ENCODE data around the gene ZCCHC17.

ZCCHC17 gene

DNA sequence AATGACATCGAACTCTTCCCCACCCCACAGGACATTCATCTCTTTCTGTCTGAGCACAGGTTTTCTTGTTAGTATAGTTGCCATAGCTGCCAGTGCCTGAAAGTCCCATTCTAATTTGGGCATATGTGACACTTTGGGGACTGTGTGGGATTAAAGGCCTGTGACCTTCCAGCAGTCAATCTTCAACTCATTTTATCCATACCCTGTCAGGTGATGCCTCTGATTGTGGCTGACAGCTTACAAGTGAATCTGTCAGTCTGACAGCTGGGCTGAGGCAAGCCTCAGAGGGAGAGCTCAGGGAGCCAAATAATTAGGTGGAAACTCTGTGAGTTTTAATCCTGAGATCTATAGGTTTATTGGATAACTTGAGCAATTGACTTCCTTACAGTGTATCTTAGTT, 29.6 kb downstream of the ZCCHC17 start:
- no peaks in the 10 kb centered on the region for H3K9me3 ChIP-seq (ENCODE audit: severe bottlenecking)
- H3K36me3 ChIP-seq: no peaks in the 10 kb centered on the region; the same call in none of the 2 replicates
- TF ChIP-seq, protein P1, sequence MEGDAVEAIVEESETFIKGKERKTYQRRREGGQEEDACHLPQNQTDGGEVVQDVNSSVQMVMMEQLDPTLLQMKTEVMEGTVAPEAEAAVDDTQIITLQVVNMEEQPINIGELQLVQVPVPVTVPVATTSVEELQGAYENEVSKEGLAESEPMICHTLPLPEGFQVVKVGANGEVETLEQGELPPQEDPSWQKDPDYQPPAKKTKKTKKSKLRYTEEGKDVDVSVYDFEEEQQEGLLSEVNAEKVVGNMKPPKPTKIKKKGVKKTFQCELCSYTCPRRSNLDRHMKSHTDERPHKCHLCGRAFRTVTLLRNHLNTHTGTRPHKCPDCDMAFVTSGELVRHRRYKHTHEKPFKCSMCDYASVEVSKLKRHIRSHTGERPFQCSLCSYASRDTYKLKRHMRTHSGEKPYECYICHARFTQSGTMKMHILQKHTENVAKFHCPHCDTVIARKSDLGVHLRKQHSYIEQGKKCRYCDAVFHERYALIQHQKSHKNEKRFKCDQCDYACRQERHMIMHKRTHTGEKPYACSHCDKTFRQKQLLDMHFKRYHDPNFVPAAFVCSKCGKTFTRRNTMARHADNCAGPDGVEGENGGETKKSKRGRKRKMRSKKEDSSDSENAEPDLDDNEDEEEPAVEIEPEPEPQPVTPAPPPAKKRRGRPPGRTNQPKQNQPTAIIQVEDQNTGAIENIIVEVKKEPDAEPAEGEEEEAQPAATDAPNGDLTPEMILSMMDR (IDR thresholded peaks at IDR 0.05; ENCODE audit: low read depth, low read length): no peak
- peak; percentile 56 for DNase-seq
- H3K4me3 ChIP-seq (ENCODE audit: low read depth, low read length): no peak overlapping the region
- H3K27me3 ChIP-seq (ENCODE audit: insufficient read depth, low read depth, severe bottlenecking): no peaks in the 10 kb centered on the region
- no peak overlapping the region for H3K27ac ChIP-seq

DNA sequence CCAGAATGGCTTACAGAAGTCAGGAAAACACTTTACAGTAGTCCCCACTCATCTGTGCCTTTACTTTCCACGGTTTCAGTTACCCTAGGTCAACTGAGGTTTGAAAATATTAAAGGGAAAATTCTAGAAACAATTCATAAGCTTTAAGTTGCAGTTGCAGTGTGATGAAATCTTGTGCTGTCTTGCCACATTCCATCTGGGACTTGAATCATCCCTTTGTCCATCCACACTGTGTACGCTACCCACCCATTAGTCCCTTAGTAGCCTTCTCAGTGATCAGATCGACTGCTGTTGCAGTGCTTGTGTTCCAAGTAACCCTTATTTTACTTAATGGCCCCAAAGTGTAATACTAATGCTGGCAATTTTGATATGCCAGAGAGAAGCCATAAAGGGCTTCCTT, 30.5 kb downstream of the ZCCHC17 start:
- Histone ChIP-seq H3K27ac (no peak overlapping the region), H3K4me3 (ENCODE audit: low read depth, low read length) (no peak overlapping the region), H3K36me3 (no peaks in the 10 kb centered on the region; the same call in 1 of the 2 replicates), H3K9me3 (ENCODE audit: severe bottlenecking) (no peaks in the 10 kb centered on the region), H3K27me3 (ENCODE audit: insufficient read depth, low read depth, severe bottlenecking) (no peaks in the 10 kb centered on the region)
- TF ChIP-seq, protein P1 (IDR thresholded peaks at IDR 0.05; ENCODE audit: low read depth, low read length): no peak
- DNase-seq: no peak

DNA sequence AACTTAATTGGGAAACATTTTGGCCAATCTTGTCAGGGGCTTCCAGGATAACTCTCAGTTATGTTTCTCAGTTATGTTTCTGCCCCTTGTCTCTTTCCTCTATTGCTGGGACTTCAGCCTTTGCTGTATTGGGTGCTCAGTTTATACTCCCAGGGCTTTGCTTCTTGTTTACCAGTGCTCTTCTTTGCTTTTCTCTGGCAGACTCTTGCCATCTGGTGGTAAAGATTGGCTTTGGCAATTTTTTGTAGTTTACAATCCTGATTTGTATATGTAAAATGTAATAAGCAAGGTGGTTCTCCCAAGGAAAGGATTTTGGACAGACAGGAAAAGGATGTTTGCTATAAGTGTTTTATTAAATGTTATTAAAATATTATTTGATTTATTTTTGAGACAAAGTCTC, 38.2 kb downstream of the ZCCHC17 start:
- H3K27me3 ChIP-seq (ENCODE audit: insufficient read depth, low read depth, severe bottlenecking): no peaks in the 10 kb centered on the region
- peak; percentile 8 for DNase-seq
- H3K27ac ChIP-seq: no peak overlapping the region
- H3K36me3 ChIP-seq: peaks cover 4% of the 10 kb centered on the region
- H3K9me3 ChIP-seq (ENCODE audit: severe bottlenecking): no peaks in the 10 kb centered on the region
- TF ChIP-seq, protein P1 (IDR thresholded peaks at IDR 0.05; ENCODE audit: low read depth, low read length): peak; percentile 41; the same call in 1 of the 2 replicates
- no peak overlapping the region for H3K4me3 ChIP-seq (ENCODE audit: low read depth, low read length)

DNA sequence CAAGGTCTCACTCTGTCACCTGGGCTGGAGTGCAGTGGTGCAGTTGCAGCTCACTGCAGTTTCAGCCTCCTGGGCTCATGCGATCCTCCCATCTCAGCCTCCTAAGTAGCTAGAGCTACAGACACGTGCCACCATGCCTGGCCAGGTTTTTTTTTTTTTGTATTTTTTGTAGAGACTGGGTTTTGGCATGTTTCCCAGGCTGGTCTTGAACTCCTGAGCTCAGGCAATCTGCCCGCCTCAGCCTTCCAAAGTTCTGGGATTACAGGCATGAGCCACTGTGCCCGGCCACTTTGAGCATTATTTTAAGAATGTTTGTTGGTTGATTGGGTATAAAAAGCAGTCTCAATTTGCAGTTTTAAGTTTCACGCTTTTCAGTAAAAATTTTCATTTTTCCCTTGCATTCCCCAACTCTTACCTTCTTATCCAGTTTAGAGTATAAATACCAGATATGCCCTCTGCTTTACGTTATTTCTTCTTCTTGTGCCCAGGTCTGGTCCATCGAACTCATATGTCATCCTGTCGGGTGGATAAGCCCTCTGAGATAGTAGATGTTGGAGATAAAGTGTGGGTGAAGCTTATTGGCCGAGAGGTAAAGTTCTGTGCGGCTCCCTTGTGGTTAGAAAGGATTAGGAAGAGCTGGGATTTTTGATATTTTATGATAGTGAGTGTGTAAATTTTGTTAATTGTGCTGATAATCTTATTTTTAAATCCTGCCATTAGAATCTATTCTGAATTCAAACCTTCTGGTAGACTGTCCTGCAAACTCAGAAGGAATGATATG, 40.0 kb downstream of the ZCCHC17 start:
- Histone ChIP-seq H3K36me3 (peaks cover 4% of the 10 kb centered on the region), H3K9me3 (ENCODE audit: severe bottlenecking) (no peaks in the 10 kb centered on the region), H3K4me3 (ENCODE audit: low read depth, low read length) (no peak overlapping the region), H3K27ac (no peak overlapping the region), H3K27me3 (ENCODE audit: insufficient read depth, low read depth, severe bottlenecking) (no peaks in the 10 kb centered on the region)
- TF ChIP-seq, protein P1 (IDR thresholded peaks at IDR 0.05; ENCODE audit: low read depth, low read length): no peak
- no peak for DNase-seq

DNA sequence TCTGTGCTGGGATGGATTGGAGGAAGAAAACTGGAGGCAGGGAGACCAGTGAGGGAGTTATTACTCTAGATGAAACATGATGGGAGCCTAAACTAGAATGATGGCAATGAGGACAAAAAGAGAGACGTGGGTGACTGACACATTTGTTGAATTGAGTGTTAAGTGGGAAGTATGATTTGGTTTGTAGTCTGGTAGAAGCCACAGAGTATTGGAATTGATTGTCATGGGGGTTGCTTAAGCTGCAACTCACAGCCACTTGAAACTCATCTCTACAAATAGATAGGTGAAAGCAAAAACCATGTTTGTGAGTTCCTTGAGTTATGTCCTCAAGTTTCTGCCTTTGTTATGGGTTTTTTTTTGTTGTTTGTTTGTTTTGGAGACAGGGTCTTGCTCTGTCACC, 47.7 kb downstream of the ZCCHC17 start:
- peaks cover 12% of the 10 kb centered on the region for H3K36me3 ChIP-seq

More for the DNA sequence above, 47.7 kb downstream of the ZCCHC17 start:
- TF ChIP-seq, protein P1 (IDR thresholded peaks at IDR 0.05; ENCODE audit: low read depth, low read length): no peak
- Histone ChIP-seq H3K4me3 (ENCODE audit: low read depth, low read length) (no peak overlapping the region), H3K9me3 (ENCODE audit: severe bottlenecking) (no peaks in the 10 kb centered on the region), H3K27me3 (ENCODE audit: insufficient read depth, low read depth, severe bottlenecking) (no peaks in the 10 kb centered on the region), H3K27ac (no peak overlapping the region)
- DNase-seq: no peak

All from WERI-Rb-1 (cell line).